LNCaP clone FGC (cell line): ENCODE results near the gene THOC6.

Experiments
- DNase-seq: peaks from one replicate; pipeline ENCODE4 v3.0.0-alpha.2; 2011; ENCODE audit warnings: low read depth
- H3K4me3 ChIP-seq: 2 replicates; pipeline ENCODE4 v1.5.1; 2011; ENCODE audit warnings: mild to moderate bottlenecking, low read depth, low read length, control low read depth
- CTCF ChIP-seq: IDR thresholded peaks from 2 replicates; pipeline ENCODE4 v1.5.1; 2012; ENCODE audit warnings: mild to moderate bottlenecking; ENCODE audit not compliant: control insufficient read depth, insufficient read depth; ENCODE audit errors: extremely low read depth

The THOC6 gene

DNA sequence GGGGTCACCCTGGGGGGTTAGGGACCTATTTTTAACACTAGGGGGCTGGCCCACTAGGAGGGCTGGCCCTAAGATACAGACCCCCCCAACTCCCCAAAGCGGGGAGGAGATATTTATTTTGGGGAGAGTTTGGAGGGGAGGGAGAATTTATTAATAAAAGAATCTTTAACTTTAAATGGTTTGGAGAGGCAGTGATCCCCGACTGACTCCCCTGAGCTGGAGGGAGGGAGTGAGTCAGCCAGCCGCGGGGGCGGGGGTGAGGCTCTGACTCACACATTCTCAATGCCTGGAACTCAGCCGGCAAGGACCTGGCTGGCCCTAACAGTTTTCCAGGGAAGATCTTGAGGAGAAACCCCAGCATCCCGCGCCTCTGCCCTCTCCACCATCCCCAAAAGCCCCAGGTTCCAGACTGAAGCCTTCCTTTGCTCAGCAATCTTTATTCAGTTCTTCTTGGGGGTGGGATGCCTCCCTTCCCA lies 1.6 kb upstream of the THOC6 start:
- no peak for DNase-seq
- TF ChIP-seq CTCF = no peak
- no peak overlapping the region for H3K4me3 ChIP-seq

DNA sequence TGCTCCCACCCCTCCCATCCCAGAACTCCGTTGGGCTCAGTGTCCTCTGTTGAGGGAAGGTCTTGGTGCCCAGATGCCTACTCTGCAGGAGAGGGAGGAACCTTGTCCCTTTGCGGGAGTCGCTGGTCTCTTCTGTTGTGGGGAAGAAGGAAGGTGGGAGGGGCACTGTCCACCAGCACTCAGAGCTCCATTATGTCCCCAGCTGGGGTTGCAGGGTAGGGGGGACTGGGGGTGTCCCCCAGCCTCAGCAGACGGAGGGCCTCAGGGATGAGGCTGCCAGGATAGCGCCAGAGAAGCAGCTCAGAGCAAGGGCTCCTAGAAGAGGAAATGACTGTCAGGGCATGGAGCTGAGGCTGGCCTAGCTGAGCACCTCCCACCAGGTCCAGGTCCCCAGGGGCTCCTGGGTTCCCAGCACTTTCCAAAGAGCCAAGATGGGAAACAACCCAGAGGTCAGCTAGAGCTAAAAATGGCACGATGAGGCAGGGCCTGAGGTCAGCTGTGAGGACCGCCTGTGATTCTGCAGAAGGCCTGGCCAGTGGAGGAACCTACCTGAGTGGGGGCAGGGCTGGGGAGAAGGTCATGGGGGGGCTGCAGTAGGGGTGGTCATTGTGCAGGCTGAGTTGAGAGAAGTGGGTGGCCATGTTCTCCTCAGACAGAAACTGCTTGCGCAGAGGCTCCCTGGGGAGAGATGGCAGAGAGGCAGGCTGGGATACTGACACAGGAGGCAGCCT lies 986 bp upstream of the THOC6 start:
- TF ChIP-seq CTCF = no peak
- peak overlapping the region; percentile 59 for H3K4me3 ChIP-seq
- no peak for DNase-seq

DNA sequence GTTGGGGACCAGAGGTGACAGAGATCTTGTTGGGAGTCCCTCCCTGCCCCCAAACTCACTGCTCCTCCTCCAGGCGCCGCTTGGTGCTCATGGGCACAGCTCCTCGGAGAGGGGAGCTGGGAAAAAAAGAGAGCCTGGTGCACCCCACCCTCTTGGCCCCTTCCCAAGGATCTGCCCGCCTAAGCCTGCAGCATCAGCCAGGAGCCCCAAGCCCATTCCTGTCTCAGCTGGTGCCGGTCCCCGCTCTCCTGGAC lies 493 bp upstream of the THOC6 start:
- no peak for TF ChIP-seq CTCF
- peak overlapping the region; percentile 59 for H3K4me3 ChIP-seq
- DNase-seq = no peak

- no peak for DNase-seq
- H3K4me3 ChIP-seq = no peak overlapping the region
- no peak for TF ChIP-seq CTCF
Measured at GRCh38 chr16:3025032-3026002, 1.5 kb downstream of the THOC6 start.

DNA sequence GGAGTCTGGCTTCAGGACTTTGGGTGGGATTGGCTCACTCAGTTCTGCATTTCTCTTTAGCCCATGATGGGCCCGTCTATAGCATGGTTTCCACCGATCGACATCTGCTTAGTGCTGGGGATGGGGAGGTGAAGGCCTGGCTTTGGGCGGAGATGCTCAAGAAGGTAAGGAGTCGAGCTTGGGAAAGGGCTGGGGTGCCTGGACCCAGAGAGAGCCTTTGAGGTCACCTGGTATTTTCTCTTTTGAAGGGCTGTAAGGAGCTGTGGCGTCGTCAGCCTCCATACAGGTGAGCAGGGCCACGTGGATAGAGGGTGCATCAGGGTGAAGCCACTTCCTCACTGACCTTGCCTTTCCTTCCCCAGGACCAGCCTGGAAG lies 2.2 kb downstream of the THOC6 start:
- TF ChIP-seq CTCF = no peak
- no peak overlapping the region for H3K4me3 ChIP-seq
- DNase-seq = no peak

- TF ChIP-seq CTCF = no peak
- no peak for DNase-seq
- H3K4me3 ChIP-seq = no peak overlapping the region
Measured at GRCh38 chr16:3026609-3027488, 3.0 kb downstream of the THOC6 start.
